Uterine smooth muscle cell (primary cell): ENCODE data around the gene ACSM5. TPM values are rescaled to one million over a fixed set of nuclear protein-coding genes. Genes with fewer than 3 reads are reported as not detected.

Experiments used
- total RNA-seq: library from RNA; depleted of rRNA; stranded (reverse); fragments of >200 nt; gene quantifications from 2 replicates; pipeline ENCODE4 v1.2.3, GENCODE V29; 2014

ACSM5 gene, protein sequence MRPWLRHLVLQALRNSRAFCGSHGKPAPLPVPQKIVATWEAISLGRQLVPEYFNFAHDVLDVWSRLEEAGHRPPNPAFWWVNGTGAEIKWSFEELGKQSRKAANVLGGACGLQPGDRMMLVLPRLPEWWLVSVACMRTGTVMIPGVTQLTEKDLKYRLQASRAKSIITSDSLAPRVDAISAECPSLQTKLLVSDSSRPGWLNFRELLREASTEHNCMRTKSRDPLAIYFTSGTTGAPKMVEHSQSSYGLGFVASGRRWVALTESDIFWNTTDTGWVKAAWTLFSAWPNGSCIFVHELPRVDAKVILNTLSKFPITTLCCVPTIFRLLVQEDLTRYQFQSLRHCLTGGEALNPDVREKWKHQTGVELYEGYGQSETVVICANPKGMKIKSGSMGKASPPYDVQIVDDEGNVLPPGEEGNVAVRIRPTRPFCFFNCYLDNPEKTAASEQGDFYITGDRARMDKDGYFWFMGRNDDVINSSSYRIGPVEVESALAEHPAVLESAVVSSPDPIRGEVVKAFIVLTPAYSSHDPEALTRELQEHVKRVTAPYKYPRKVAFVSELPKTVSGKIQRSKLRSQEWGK
- 0.50 and 0.66 TPM in 2 replicates for total RNA-seq

DNA sequence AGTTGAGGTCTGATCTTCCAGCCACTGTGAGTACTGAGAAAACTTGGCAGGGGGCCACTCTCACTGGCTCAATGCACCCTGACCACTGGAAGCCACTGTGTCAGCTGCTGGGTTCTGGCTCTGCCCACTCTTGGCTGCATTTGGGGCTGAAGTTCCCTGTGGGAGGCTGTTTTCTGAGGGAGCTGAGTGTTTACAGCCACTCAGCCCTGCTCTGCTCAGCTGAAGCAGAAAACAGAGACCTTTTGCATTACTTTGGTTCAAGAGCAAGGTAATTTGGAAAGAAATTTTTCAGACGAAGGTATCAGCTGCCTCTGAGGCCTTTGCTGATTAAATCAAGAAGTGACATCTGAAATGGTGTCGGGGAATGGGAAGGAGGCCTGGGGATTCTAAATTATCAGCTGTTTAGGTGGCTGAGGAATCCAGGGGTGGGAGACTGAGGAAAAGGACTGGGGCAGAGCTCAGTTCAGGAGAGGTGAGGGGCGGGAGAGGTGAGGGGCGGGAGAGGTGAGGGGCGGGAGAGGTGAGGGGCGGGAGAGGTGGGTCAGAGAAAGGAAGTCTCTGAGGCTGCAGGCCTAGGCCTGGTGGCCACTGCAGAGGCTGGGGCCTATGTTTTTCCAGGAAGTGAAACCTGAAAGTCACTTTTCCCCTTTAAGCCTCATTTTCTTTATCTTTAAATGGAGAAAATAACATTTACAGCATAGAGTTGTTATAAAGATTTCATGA lies at the start of gene ACSM5:
ACSM5 (plus strand) TSS at position 137 of the 723 bp plus-strand sequence. CDS start 1,951 bp downstream, outside the sequence.

DNA sequence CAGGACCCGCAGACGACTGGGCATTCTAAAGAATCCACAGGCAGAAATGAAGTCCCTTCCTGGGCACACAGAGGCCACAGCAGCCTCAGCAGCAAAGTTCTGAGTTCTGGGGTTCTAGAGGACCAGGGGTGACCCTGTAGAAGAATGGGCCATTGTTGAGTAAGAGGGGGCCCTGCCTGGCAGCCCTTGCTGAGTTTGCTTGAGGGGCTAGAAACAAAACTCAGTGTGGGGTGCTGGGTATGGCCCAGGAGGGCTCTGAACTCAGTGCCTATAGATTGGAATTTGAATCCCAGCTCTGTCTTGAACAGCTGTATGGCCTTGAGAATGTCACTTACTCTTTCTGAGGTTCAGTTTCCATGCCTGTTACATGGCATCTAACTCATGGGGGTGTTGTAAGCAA lies 4.7 kb upstream of the ACSM5 start, which contains the start of gene PDILT:
PDILT (minus strand) TSS at position 101 of the 400 bp plus-strand sequence. CDS start 5,437 bp downstream, outside the sequence.

DNA sequence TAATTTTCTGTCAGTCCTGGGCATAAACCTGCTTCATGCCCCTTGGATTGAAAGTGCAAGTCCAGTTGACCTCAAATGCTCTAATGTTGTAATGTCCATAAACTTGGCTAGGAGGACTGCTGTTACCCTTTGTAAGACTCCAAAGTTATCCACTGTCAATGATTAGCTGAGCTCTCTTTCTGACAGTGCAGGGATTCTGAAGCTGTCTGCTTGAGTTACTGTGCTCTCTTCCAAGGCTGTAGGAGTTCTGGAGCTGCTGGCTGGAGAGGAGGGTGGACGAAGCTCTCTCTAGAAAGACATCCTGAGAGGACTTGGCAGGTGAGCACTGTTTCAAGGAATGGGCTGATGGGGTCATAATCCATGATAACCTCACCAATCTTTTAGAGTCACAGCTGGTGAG lies 42.0 kb downstream of the ACSM5 start, which contains the start of gene ACSM2A:
ACSM2A (plus strand) TSS at position 158 of the 400 bp plus-strand sequence. CDS start 8,594 bp downstream, outside the sequence.

Other genes starting within 250 kb of the ACSM5 start
- not detected in 2 replicates for gene GP2, start 82.0 kb upstream of the ACSM5 start, total RNA-seq
- not detected in 2 replicates for gene UMOD, start 56.8 kb upstream of the ACSM5 start, total RNA-seq
- not detected in 2 replicates for gene PDILT, start 4.8 kb upstream of the ACSM5 start, total RNA-seq
- gene ACSM2A, start 42.0 kb downstream of the ACSM5 start, total RNA-seq: not detected in 2 replicates
- gene ACSM2B, start 166.8 kb downstream of the ACSM5 start, total RNA-seq: not detected in 2 replicates